Activated CD4-positive, alpha-beta T cell treated with anti-CD3 and anti-CD28 coated beads, Interleukin-2, amount 10 ng/mL, durations not matched to agents 7 days and 5 days (primary cell): ENCODE data around the gene PHACTR1. TPM values are rescaled to one million over a fixed set of nuclear protein-coding genes. Genes with fewer than 3 reads are reported as not detected.

Source experiments
- CTCF ChIA-PET: fragments of 350-600 bp; sonication (Branson Sonifier 250); formaldehyde crosslinking; loops from one replicate; lab custom pipeline; 2021; ENCODE audit warnings: antibody characterized with exemption; lab: Charles Lee
- POLR2A ChIA-PET: fragments of 350-600 bp; sonication (Branson Sonifier 250); formaldehyde crosslinking; loops from one replicate; lab custom pipeline; 2021; ENCODE audit warnings: antibody characterized with exemption; lab: Charles Lee
- DNase-seq: peaks from one replicate; pipeline ENCODE4 v3.0.0-alpha.2; 2020
- H3K27ac Mint-ChIP-seq: one replicate; pipeline ENCODE4 v1.8.0; 2021; ENCODE audit warnings: mild to moderate bottlenecking, moderate library complexity, mixed read lengths
- H3K27me3 Mint-ChIP-seq: one replicate; pipeline ENCODE4 v1.8.0; 2021; ENCODE audit warnings: mixed read lengths
- H3K36me3 Mint-ChIP-seq: one replicate; pipeline ENCODE4 v1.8.0; 2021; ENCODE audit warnings: low read depth, mixed read lengths
- H3K4me1 Mint-ChIP-seq: one replicate; pipeline ENCODE4 v1.8.0; 2021; ENCODE audit warnings: mixed read lengths
- H3K4me3 Mint-ChIP-seq: one replicate; pipeline ENCODE4 v1.8.0; 2021; ENCODE audit warnings: mild to moderate bottlenecking, moderate library complexity, mixed read lengths
- H3K9me3 Mint-ChIP-seq: one replicate; pipeline ENCODE4 v1.8.0; 2021; ENCODE audit warnings: mixed read lengths
- total RNA-seq, 2 experiments: library from RNA; stranded (reverse); gene quantifications; one replicate each; pipeline ENCODE4 v1.2.3, GENCODE V29; 2021

The PHACTR1 gene
- total RNA-seq, 2 experiments from 2014 or later = 0.19 to 0.32 TPM

DNA sequence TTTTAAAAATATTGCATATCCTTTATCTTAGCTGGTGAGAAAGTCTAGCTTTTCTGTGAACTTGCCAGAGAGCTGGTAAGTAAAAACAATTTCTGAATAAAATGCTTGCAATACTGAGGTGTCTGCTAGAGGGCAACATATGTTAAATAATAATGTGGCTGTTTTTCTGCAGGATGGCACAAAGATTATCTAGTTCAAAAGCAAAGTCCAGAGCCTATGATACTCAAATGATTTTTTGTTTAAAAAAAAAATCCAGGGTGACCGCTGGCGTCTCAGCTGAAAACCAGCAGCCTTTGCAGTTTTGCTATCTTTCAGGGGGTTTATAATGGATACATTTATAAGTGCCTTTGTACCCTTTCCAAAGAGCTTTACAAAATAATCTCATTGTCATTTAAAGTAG lies 194.9 kb downstream of the PHACTR1 start:
- H3K9me3 Mint-ChIP-seq = no peaks in the 10 kb centered on the region
- DNase-seq = no peak
- H3K27me3 Mint-ChIP-seq = peaks cover 13% of the 10 kb centered on the region
- POLR2A ChIA-PET = no interaction called here
- H3K36me3 Mint-ChIP-seq = no peaks in the 10 kb centered on the region
- no peak overlapping the region for H3K27ac Mint-ChIP-seq
- H3K4me3 Mint-ChIP-seq = no peak overlapping the region
- H3K4me1 Mint-ChIP-seq = no peaks in the 10 kb centered on the region
- CTCF ChIA-PET = interaction anchor here (1.3 kb wide), 1 partner anchor 9 kb away, joined by 4 read pairs; no protein-coding TSS in a partner anchor

DNA sequence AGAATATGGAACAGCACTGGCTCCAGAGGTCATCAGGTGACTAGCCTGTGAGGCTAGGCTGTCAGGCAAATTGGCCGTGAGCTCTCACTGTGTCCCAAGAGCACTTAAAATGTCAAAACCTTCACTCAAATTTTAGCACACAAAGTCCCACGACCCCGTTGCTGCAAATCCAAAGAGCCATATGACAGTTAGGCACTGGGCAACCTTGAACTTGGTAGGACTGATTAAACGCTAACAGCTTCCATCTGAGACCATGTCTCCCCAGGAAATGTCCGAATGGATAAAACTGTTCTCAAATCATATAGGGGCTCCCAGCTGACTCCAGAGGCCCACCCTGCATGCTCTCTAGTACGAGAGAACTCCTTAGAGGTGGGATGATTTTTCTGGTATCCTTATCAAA lies 196.6 kb downstream of the PHACTR1 start:
- no peaks in the 10 kb centered on the region for H3K36me3 Mint-ChIP-seq
- H3K27me3 Mint-ChIP-seq = peaks cover 11% of the 10 kb centered on the region
- H3K4me3 Mint-ChIP-seq = no peak overlapping the region
- no peak for DNase-seq
- ChIA-PET CTCF (no interaction called here), POLR2A (no interaction called here)
- no peaks in the 10 kb centered on the region for H3K4me1 Mint-ChIP-seq
- no peak overlapping the region for H3K27ac Mint-ChIP-seq
- H3K9me3 Mint-ChIP-seq = no peaks in the 10 kb centered on the region

DNA sequence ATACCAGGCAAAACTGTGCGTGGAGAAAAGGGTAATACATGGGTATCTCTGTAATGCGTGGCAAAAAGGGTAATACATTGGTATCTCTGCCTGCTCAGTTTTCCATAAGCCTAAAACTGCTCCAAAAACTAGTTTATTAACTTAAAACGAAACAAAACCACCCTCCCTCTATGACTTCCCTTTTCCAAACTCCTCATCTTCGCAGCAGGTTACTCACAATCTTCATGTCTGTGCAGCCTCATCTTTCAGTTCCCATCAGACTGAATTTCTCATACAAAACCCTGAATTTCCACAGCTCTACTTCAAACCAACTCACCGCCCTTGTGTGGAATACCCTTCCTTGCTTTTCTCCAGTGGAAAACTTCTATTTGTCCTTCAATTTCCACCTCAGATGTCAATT lies 199.4 kb downstream of the PHACTR1 start:
- Mint-ChIP-seq H3K27me3 (peaks cover 10% of the 10 kb centered on the region), H3K27ac (no peak overlapping the region), H3K9me3 (no peaks in the 10 kb centered on the region), H3K36me3 (no peaks in the 10 kb centered on the region), H3K4me3 (no peak overlapping the region), H3K4me1 (no peaks in the 10 kb centered on the region)
- ChIA-PET POLR2A (no interaction called here), CTCF (interaction anchor here (0.6 kb wide), 4 partner anchors 150 to 342 kb away, joined by 3 read pairs; no protein-coding TSS in a partner anchor)
- DNase-seq = no peak

DNA sequence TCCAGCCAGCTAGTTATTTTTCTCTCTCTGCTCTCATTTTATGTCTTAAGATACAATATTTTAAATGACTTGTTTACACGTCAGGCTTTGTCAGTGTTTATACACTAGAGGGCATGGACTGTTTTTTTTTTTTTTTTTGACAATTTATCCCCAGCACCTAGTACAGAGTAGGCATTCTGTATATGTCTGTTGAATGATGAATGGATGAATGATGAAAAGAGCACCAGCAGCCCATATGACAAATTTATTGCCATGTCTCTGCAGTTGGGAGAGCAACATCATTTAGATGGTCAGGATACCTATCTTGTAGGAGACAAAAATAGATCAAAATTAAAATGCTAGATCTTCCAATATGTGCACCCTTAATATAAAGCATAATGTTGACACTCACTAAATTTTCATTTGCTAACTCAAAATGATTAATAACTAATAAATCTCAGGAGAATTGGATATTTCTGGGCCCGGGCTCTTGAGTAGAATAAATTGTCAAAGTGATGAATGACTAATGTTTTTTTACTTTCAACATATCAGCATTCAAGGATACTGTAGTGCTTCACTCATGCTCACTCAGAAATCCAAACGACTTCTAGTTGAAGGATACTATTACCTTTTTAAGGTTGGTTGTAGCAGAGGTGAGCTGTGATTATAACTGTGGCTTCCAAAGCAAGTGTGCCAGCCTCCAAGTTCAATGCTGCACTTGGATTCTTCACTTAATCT lies 200.0 kb downstream of the PHACTR1 start:
- Mint-ChIP-seq H3K4me3 (no peak overlapping the region), H3K4me1 (no peaks in the 10 kb centered on the region), H3K36me3 (no peaks in the 10 kb centered on the region), H3K27ac (no peak overlapping the region), H3K9me3 (no peaks in the 10 kb centered on the region), H3K27me3 (peaks cover 13% of the 10 kb centered on the region)
- CTCF ChIA-PET = interaction anchor here (0.6 to 1.2 kb wide), 3 partner anchors 24 to 412 kb away, joined by 3 read pairs; no protein-coding TSS in a partner anchor
- POLR2A ChIA-PET = no interaction called here
- DNase-seq = no peak

DNA sequence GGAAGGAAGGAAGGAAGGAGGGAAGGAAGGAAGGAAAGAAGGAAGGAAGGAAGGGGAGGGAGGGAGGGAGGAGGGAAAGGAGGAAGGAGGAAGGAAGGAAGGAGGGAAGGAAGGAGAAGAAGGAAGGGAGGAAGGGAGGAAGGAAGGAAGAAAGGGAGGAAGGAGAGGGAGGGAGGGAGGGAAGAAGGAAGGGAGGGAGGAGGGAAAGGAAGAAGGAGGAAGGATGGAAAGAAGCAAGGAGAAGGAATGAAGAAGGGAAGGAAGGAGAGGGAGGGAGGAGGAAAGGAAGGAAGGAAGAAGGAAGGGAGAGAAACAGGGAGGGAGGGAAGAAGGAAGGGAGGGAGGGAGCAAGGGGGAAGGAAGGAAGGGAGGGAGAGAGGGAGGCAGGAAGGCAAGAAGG lies 204.9 kb downstream of the PHACTR1 start:
- no peak overlapping the region for H3K4me3 Mint-ChIP-seq
- H3K9me3 Mint-ChIP-seq = no peaks in the 10 kb centered on the region
- no peaks in the 10 kb centered on the region for H3K36me3 Mint-ChIP-seq
- H3K27me3 Mint-ChIP-seq = peaks cover 22% of the 10 kb centered on the region
- no peak overlapping the region for H3K27ac Mint-ChIP-seq
- ChIA-PET CTCF (no interaction called here), POLR2A (no interaction called here)
- no peak for DNase-seq
- H3K4me1 Mint-ChIP-seq = no peaks in the 10 kb centered on the region

DNA sequence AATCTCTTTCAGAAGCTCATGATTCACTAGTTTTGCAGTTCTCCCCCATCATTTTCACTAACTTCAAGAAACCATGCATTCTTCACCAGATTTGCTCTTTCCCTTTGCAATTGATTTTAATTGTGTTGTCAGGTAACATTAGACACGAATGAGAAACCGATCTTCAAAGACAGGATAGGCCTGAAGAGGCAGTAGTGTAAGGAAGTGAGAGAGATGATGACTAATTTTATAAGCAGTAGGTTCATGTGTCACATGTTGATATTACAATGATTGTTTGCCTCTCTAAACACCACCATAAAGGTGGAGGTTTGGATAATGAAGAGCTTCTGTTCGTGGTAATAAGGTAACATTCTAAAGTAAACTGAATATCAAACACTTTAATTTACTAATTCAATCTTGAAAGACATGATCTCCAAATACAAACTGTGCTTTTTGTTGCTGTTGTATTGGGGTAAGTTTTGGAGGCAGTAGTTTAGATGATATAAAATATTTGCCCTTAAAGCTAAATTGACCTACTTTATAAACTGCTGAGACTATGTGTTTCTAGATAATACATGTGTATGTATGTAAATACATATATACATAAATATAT lies 207.2 kb downstream of the PHACTR1 start:
- no peaks in the 10 kb centered on the region for H3K36me3 Mint-ChIP-seq
- no peaks in the 10 kb centered on the region for H3K9me3 Mint-ChIP-seq
- H3K4me1 Mint-ChIP-seq = no peaks in the 10 kb centered on the region
- no peak overlapping the region for H3K27ac Mint-ChIP-seq
- no peak for DNase-seq
- H3K4me3 Mint-ChIP-seq = no peak overlapping the region
- CTCF ChIA-PET = no interaction called here
- H3K27me3 Mint-ChIP-seq = peaks cover 26% of the 10 kb centered on the region
- POLR2A ChIA-PET = no interaction called here

DNA sequence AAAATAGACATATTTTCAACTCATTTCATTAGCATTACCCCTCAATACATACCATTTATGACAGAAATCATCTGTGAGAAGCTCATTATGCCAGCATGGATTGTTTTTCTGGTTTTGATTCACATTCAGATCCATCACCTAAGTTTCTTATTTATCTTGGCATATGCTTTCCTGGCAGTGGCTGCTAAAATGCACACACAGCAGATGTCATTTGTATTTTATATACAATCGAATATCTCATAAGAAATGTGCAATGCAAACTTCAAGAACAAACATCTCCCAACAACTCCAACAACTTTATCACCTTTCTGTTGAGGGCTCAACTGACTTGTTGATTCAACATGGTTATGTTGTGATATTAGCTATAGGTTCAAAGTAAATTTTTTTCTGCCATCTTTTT lies 208.3 kb downstream of the PHACTR1 start:
- no peak overlapping the region for H3K27ac Mint-ChIP-seq
- H3K4me1 Mint-ChIP-seq = no peaks in the 10 kb centered on the region
- H3K36me3 Mint-ChIP-seq = no peaks in the 10 kb centered on the region
- no peaks in the 10 kb centered on the region for H3K9me3 Mint-ChIP-seq
- no peak for DNase-seq
- H3K27me3 Mint-ChIP-seq = peaks cover 29% of the 10 kb centered on the region
- H3K4me3 Mint-ChIP-seq = no peak overlapping the region
- CTCF ChIA-PET = interaction anchor here (0.6 kb wide), 1 partner anchor 213 kb away, joined by 3 read pairs; no protein-coding TSS in a partner anchor
- POLR2A ChIA-PET = no interaction called here

DNA sequence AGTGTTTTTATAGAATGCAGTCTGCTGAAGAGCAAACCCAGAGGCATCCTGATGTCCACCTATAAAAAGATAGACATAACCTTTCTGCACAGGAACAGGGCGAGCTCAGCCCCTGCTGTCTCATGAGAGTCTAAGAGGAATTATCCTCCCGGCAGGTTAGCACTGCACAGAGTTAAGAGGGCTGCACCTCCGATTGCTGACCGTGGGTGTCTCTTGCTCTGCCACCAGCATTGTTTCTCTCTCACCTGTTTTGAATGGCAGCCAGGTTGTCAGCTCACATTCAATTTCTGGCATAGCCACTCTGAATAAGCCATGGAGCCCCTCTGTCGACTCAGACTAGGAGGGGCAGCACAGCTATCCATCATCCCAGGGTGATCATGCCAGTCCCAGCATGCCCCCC lies 211.2 kb downstream of the PHACTR1 start:
- H3K4me3 Mint-ChIP-seq = no peak overlapping the region

DNA sequence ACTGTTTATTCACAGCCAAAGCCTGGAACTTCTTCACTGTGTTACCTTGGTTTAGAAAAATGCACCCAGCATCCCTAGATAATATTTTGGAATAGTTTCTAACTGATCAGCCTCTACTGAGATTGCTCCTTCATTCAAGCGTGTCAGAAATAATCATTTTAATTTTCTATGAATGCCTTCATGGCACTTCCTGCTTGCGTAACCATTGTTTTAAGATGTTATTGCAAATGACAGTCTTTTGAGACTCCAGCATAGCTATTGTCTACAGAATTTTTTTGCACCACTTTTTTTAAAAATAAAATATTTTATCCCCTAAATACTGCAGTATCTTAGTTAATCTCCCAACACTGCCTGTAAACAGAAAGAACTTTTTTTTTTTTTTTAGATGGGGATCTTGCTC lies 213.1 kb downstream of the PHACTR1 start:
- POLR2A ChIA-PET = no interaction called here
- no peak overlapping the region for H3K27ac Mint-ChIP-seq
- H3K4me1 Mint-ChIP-seq = no peaks in the 10 kb centered on the region
- H3K9me3 Mint-ChIP-seq = no peaks in the 10 kb centered on the region
- H3K27me3 Mint-ChIP-seq = peaks cover 21% of the 10 kb centered on the region
- H3K4me3 Mint-ChIP-seq = no peak overlapping the region
- CTCF ChIA-PET = interaction anchor here (1.4 kb wide), 1 partner anchor 8 kb away, joined by 4 read pairs; no protein-coding TSS in a partner anchor
- H3K36me3 Mint-ChIP-seq = no peaks in the 10 kb centered on the region
- no peak for DNase-seq

More for the DNA sequence above, 211.2 kb downstream of the PHACTR1 start:
- H3K36me3 Mint-ChIP-seq = no peaks in the 10 kb centered on the region
- H3K27me3 Mint-ChIP-seq = peaks cover 23% of the 10 kb centered on the region
- no peak overlapping the region for H3K27ac Mint-ChIP-seq
- H3K4me1 Mint-ChIP-seq = no peaks in the 10 kb centered on the region
- DNase-seq = no peak
- POLR2A ChIA-PET = no interaction called here
- CTCF ChIA-PET = no interaction called here
- no peaks in the 10 kb centered on the region for H3K9me3 Mint-ChIP-seq

DNA sequence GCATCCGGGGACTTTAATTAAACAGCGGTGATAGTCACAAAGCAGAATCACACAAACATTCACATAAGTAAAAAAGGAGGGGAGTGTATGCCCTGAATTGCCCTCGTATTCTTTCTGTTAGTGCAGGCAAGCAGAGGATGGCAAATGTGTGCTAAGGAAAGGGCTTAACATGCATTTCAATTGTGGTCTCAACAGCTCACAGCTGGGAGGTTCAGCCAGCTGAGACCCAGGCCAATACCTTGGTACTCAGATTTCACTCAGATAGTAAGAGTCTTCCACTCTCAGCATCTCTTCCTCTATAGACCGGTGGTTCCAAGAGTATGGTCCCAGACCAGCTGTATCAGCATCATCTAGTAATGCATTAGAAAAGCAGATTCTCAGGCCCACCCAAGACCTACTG lies 215.1 kb downstream of the PHACTR1 start:
- no peak for DNase-seq
- H3K36me3 Mint-ChIP-seq = no peaks in the 10 kb centered on the region
- H3K27ac Mint-ChIP-seq = no peak overlapping the region
- POLR2A ChIA-PET = no interaction called here
- peaks cover 6% of the 10 kb centered on the region for H3K27me3 Mint-ChIP-seq
- no peaks in the 10 kb centered on the region for H3K9me3 Mint-ChIP-seq
- CTCF ChIA-PET = no interaction called here
- no peaks in the 10 kb centered on the region for H3K4me1 Mint-ChIP-seq
- no peak overlapping the region for H3K4me3 Mint-ChIP-seq

DNA sequence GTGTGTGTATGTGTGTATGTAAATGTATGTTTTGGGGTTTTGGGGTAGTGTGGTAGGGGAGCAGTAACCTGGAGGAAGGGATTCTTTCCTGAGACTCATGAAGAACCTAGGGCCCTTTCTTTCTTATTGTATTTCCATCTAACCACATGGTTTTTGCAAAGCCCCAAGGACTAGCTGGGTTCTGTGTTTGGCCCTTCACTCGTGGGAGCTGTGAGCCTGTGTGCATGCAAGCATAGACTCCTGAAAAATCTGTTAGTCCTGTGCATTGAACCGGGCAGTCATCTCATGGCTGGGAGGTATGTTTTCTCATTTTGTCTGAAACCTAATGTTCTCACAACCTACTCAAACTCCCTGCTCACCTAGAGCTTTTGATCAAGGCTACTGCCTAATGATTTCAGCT lies 219.1 kb downstream of the PHACTR1 start:
- H3K36me3 Mint-ChIP-seq = no peaks in the 10 kb centered on the region
- H3K27ac Mint-ChIP-seq = no peak overlapping the region
- no peak for DNase-seq
- H3K4me3 Mint-ChIP-seq = no peak overlapping the region
- ChIA-PET POLR2A (no interaction called here), CTCF (no interaction called here)
- H3K27me3 Mint-ChIP-seq = no peaks in the 10 kb centered on the region
- no peaks in the 10 kb centered on the region for H3K9me3 Mint-ChIP-seq
- no peaks in the 10 kb centered on the region for H3K4me1 Mint-ChIP-seq

DNA sequence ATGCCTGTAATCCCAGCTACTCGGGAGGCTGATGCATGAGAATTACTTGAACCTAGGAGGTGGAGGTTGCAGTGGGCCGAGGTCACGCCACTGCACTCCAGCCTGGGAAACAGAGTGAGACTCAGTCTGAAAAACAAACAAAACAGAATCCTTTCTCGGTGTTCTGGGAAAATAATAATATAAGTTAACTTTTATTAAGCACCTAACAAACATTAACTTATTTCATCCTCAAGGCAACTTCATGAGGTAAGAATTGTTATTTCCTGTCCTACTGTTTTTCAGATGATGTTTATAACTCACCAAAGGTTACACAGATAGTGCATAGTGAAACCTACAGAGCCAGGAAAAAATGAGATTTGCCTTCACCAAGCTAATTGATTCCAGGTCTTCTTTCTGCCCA lies 221.4 kb downstream of the PHACTR1 start:
- no peaks in the 10 kb centered on the region for H3K9me3 Mint-ChIP-seq
- H3K27me3 Mint-ChIP-seq = no peaks in the 10 kb centered on the region
- ChIA-PET CTCF (interaction anchor here (0.6 to 1.0 kb wide), 2 partner anchors 9 to 117 kb away, joined by 3 to 4 read pairs; no protein-coding TSS in a partner anchor), POLR2A (no interaction called here)
- H3K4me1 Mint-ChIP-seq = peaks cover 14% of the 10 kb centered on the region
- H3K4me3 Mint-ChIP-seq = no peak overlapping the region
- no peak for DNase-seq
- no peak overlapping the region for H3K27ac Mint-ChIP-seq
- no peaks in the 10 kb centered on the region for H3K36me3 Mint-ChIP-seq

DNA sequence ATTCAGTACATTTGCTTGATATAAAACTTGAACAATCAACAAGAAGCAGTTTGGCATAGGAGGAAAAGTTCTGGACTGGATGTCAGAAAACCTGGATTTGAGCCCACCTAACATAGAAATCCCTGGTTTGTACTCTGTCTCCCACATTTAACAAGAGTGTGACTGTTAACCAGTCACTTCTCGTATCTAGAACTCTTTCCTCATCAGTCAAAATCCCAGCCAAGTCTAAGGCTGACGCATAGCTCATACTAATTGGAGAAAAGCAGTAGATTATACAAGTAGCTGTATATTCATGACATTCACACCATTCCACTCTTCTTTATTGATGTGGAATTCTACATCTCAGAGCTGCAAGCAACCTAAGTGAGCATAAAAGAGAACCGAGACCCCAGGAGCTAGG lies 222.7 kb downstream of the PHACTR1 start:
- POLR2A ChIA-PET = no interaction called here
- Mint-ChIP-seq H3K36me3 (no peaks in the 10 kb centered on the region), H3K9me3 (no peaks in the 10 kb centered on the region), H3K4me3 (no peak overlapping the region), H3K27me3 (no peaks in the 10 kb centered on the region), H3K27ac (no peak overlapping the region), H3K4me1 (peaks cover 14% of the 10 kb centered on the region)
- CTCF ChIA-PET = interaction anchor here (1.5 kb wide), 1 partner anchor 9 kb away, joined by 3 read pairs; no protein-coding TSS in a partner anchor
- DNase-seq = no peak
